Heart left ventricle (tissue), 16 donors: ENCODE data around the gene GPR151. TPM values are rescaled to one million over a fixed set of nuclear protein-coding genes. Genes with fewer than 3 reads are reported as not detected.

Experiments
- ATAC-seq, 4 donors: fragments of 200-7000 bp; cut with Tn5 transposase; one replicate each; pipeline ENCODE4 v1.9.1; 2020 to 2022; ENCODE audit warnings: moderate library complexity in 4 of 4, mild to moderate bottlenecking in 3 of 4, moderate number of reproducible peaks in 1 of 4
- DNase-seq, 5 donors: peaks; one replicate each; pipeline ENCODE4 v3.0.0-alpha.2; 2020
- H3K27ac ChIP-seq, 12 donors: fragments of 200-600 bp; sonication (generic) in 4 of 12; one replicate each; pipeline versions ENCODE4 v1.5.0 to v1.8.0; 2016 to 2022; ENCODE audit warnings: mild to moderate bottlenecking in 2 of 12
- H3K27me3 ChIP-seq, 9 donors: fragments of 200-600 bp; sonication (generic) in 2 of 9; one replicate each; pipeline versions ENCODE4 v1.5.1 to v1.8.0; 2016 to 2022; ENCODE audit warnings: mild to moderate bottlenecking in 3 of 9
- H3K36me3 ChIP-seq, 9 donors: fragments of 200-600 bp; sonication (generic) in 2 of 9; one replicate each; pipeline versions ENCODE4 v1.5.0 to v1.8.0; 2018 to 2022; ENCODE audit warnings: mild to moderate bottlenecking in 2 of 9
- H3K4me1 ChIP-seq, 12 donors: fragments of 200-600 bp; sonication (generic) in 4 of 12; one replicate each; pipeline versions ENCODE4 v1.5.0 to v1.8.0; 2016 to 2022; ENCODE audit warnings: mild to moderate bottlenecking in 3 of 12
- H3K4me3 ChIP-seq, 12 donors: fragments of 200-600 bp; sonication (generic) in 4 of 12; one replicate each; pipeline versions ENCODE4 v1.5.0 to v1.8.0; 2017 to 2022; ENCODE audit warnings: mild to moderate bottlenecking in 9 of 12, moderate library complexity in 4 of 12
- H3K9me3 ChIP-seq, 12 donors: fragments of 200-600 bp; sonication (generic) in 4 of 12; one replicate each; pipeline versions ENCODE4 v1.5.0 to v1.8.0; 2016 to 2022; ENCODE audit warnings: mild to moderate bottlenecking in 1 of 12
- POLR2A ChIP-seq, 2 donors: fragments of 450-650 bp; IDR thresholded peaks; one replicate each; pipeline ENCODE4 v1.6.1; 2017; ENCODE audit warnings: antibody characterized with exemption in 2 of 2, mild to moderate bottlenecking in 2 of 2, moderate library complexity in 2 of 2
- WGBS, 4 donors: extraction: QIAGEN DNeasy Blood & Tissue Kit in 2 of 4; methylation state at CpG; one replicate each; pipeline versions ENCODE4 v1.1.5 to v1.1.7; 2013 to 2018; 5-methylcytosine and 5-hydroxymethylcytosine counted together
- intact Hi-C, 10 donors: fragments of 100-400 bp; cut with DNase I; formaldehyde crosslinking; loops; one replicate each; pipeline versions ENCODE4 v1.11.1 to v1.14.2; 2022
- polyA plus RNA-seq, 2 donors: library from polyadenylated mRNA; stranded (reverse); fragments of 200-250 nt; gene quantifications; one replicate each; pipeline ENCODE4 v1.2.3, GENCODE V29; 2013
- total RNA-seq, 9 donors: library from RNA; depleted of rRNA in 2 of 9; stranded (reverse); fragments of >200 nt in 2 of 9; fragmentation: NEBNext Ultra II Directional in 3 of 9; extraction: Animal tissue kit (Norgen Biotek cat#: 25700) in 3 of 9; gene quantifications; one replicate each; pipeline versions ENCODE4 v1.1.0 to v1.2.4, GENCODE V29; 2016 to 2023
- TF ChIP-seq, protein P1 (sequence below), 12 donors: fragments of 200-600 bp; sonication (generic) in 4 of 12; IDR thresholded peaks; one replicate each; pipeline versions ENCODE4 v1.5.0 to v1.8.0; 2018 to 2022; ENCODE audit warnings: antibody characterized with exemption in 12 of 12, mild to moderate bottlenecking in 5 of 12
- donor health status: ischemic (EF 13 %, LVEDD 7.1; RV severe dilation, severe dysfunction).
- donor health status: healthy with polysubstance abuse.
- donor health status: DM: no; HTN: yes; CAD: no.
- donor health status: DM: no; HTN: no; CAD: no.
- donor health status: ischemic (EF 25% LVEDD 6.9; RV normal size, moderate dysfunction).
- donor health status: ischemic (EF 25% LVEDD 5.7; RV mildly dilated, moderate dysfunction).
- donor health status: healthy.
- donor health status: DM: yes; HTN: yes; CAD: no.
- donor health status: ischemic (EF 35%, LVEDD 5.7; RV mildly dilated, moderate dysfunction).
- donor health status: nonischemic (EF 11% LVEDD 7.7; RV severe dilation, severe dysfunction).
- donor health status: DM: yes; HTN: yes; CAD: no.
- donor health status: PGD.
- donor health status: ischemic (EF 29% LVEDD 5.4; RV normal size, mild dysfunction).
- donor health status: nonischemic (EF 23%, LVEDD 6.1; RV moderate dilation, normal function).

Gene GPR151
- total and polyA plus RNA-seq, 11 donors, result not detected

DNA sequence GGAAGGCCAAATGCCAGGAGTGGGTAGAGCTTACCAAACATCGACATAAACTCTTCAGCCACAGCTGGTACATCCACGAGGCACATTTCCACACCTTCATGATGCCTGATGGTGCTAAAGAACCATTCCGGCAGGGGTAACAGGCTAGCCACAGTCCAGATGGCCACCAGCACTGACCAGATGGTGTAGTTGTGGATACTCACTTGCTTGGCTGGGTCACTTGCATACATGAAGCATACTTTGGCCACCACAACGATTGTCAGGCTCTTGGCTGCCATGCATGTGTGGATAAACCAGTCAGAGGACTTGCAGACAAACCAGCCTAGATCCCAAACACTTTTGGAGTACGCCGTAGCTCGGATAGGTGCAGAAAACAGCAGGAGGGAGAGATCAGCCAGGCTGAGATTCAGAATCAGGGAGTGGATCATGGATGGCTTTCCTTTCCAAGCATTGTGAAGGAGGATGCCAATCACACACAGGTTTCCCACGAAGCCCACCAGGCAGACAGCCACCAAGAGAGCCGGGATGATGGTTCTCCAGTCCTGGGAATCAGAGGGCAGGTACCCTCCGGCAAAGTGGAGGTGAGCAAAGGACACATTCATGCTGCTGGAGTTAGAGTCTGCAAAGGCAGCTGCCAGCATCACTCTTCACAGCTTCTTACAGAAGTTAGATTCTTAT lies 378 bp downstream of the GPR151 start:
- intact Hi-C loops, result no loop called here
- no peaks in the 10 kb centered on the region for H3K9me3 ChIP-seq
- no peak overlapping the region for H3K27ac ChIP-seq
- no peaks in the 10 kb centered on the region for H3K4me1 ChIP-seq
- TF ChIP-seq POLR2A (IDR thresholded peaks at IDR 0.05), result no peak
- TF ChIP-seq, protein P1, sequence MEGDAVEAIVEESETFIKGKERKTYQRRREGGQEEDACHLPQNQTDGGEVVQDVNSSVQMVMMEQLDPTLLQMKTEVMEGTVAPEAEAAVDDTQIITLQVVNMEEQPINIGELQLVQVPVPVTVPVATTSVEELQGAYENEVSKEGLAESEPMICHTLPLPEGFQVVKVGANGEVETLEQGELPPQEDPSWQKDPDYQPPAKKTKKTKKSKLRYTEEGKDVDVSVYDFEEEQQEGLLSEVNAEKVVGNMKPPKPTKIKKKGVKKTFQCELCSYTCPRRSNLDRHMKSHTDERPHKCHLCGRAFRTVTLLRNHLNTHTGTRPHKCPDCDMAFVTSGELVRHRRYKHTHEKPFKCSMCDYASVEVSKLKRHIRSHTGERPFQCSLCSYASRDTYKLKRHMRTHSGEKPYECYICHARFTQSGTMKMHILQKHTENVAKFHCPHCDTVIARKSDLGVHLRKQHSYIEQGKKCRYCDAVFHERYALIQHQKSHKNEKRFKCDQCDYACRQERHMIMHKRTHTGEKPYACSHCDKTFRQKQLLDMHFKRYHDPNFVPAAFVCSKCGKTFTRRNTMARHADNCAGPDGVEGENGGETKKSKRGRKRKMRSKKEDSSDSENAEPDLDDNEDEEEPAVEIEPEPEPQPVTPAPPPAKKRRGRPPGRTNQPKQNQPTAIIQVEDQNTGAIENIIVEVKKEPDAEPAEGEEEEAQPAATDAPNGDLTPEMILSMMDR (IDR thresholded peaks at IDR 0.05), result no peak
- no peak overlapping the region for H3K4me3 ChIP-seq
- peaks cover 0 to 28% (median 20%) of the 10 kb centered on the region in 9 donors for H3K36me3 ChIP-seq
- ATAC-seq (no peak), DNase-seq (no peak)
- 80 to 85% (median 81%) methylated on average over 10 of the region's 10 CpGs for WGBS, 4 donors
- H3K27me3 ChIP-seq, result peaks cover 0 to 6% (median 0%) of the 10 kb centered on the region in 9 donors

DNA sequence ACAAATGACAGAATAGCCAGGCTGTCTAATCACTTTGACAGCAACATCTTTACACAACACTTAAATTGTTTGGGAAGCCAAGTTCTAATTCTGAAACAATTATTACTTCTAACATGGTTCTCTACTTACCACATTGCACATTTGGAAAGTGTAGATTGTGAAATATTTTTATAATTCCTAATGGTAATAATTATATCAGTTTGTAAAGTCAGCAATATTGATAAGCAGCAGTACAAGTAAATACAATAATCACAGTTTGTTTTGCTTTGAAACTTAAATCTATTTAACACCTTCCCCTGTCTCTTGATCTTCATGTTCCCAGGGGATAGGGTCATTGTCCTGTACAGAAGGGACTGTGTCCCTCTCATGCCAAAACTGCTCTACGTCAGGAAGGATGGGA lies 1.4 kb downstream of the GPR151 start:
- intact Hi-C loops, result no loop called here
- Histone ChIP-seq H3K27me3 (peaks cover 0 to 6% (median 0%) of the 10 kb centered on the region in 9 donors), H3K27ac (no peak overlapping the region), H3K4me3 (no peak overlapping the region), H3K36me3 (peaks cover 0 to 39% (median 30%) of the 10 kb centered on the region in 9 donors), H3K4me1 (no peaks in the 10 kb centered on the region), H3K9me3 (no peaks in the 10 kb centered on the region)
- no peak for TF ChIP-seq POLR2A (IDR thresholded peaks at IDR 0.05)
- TF ChIP-seq, protein P1 (IDR thresholded peaks at IDR 0.05), result no peak
- 57 to 70% (median 64%) methylated on average over 1 of the region's 1 CpG for WGBS, 4 donors
- DNase-seq (no peak), ATAC-seq (no peak)

DNA sequence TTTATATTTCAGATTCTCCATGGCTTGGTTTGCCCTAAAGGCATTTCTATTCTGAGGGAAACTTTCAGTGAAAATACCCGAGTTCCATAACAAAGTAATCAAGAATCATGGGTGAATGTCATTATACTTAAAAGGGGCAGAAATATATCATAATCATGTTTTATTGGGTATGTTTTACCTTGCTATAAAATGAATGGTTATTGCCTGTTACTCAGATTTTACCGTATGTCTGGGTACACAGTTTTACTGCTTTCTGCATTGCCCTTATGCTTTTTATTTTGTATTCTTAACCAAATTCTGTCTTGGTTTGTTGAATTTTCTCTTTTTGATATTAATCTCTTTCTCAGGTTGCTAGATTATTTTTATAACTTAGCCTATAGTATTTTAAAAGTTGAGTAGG lies 2.5 kb downstream of the GPR151 start:
- no peak for TF ChIP-seq POLR2A (IDR thresholded peaks at IDR 0.05)
- TF ChIP-seq, protein P1 (IDR thresholded peaks at IDR 0.05), result no peak
- H3K4me3 ChIP-seq, result no peak overlapping the region
- intact Hi-C loops, result no loop called here
- H3K9me3 ChIP-seq, result no peaks in the 10 kb centered on the region
- no peaks in the 10 kb centered on the region for H3K4me1 ChIP-seq
- H3K27ac ChIP-seq, result no peak overlapping the region
- peaks cover 0 to 6% (median 0%) of the 10 kb centered on the region in 9 donors for H3K27me3 ChIP-seq
- WGBS, 4 donors, result 90 to 96% (median 92%) methylated on average over 2 of the region's 2 CpGs
- ATAC-seq (no peak), DNase-seq (no peak)
- peaks cover 0 to 50% (median 41%) of the 10 kb centered on the region in 9 donors for H3K36me3 ChIP-seq

DNA sequence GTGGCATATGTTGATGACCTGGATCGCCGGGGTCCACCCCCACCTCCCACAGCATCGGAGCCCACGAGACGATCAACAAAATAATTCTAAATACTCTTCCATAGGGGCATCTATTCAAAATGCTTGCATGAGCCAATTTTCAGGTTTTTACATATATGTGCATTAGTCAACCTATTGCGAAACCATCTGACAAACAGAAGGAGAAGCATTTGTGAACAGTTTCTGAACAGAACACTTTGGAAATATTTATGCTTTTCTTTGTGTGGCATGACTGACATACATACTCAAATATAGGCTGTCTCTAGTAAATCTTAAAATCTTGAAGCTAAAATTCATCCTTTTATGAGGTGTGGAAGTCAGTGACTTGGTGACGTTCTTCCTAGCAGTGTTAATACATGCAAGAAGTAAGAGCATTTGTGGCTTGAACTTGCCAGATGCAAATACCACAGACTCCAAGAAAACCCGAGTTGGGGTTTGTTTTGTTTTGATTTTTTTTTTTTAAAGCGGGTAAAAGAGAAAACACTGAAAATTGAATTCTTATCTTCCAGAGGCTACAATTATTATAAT lies 5.3 kb downstream of the GPR151 start:
- H3K4me1 ChIP-seq, result no peaks in the 10 kb centered on the region
- TF ChIP-seq, protein P1 (IDR thresholded peaks at IDR 0.05), result no peak
- TF ChIP-seq POLR2A (IDR thresholded peaks at IDR 0.05), result no peak
- no peaks in the 10 kb centered on the region for H3K9me3 ChIP-seq
- WGBS, 4 donors, result 92 to 94% (median 93%) methylated on average over 9 of the region's 9 CpGs
- intact Hi-C loops, result no loop called here
- H3K27ac ChIP-seq, result no peak overlapping the region
- DNase-seq (no peak), ATAC-seq (no peak)
- H3K4me3 ChIP-seq, result no peak overlapping the region
- H3K27me3 ChIP-seq, result no peaks in the 10 kb centered on the region
- H3K36me3 ChIP-seq, result peaks cover 0 to 78% (median 69%) of the 10 kb centered on the region in 9 donors
